T-helper 2 cell (primary cell): ENCODE results near the gene AGMO.

Experiments
- DNase-seq, 5 experiments: peaks; one replicate each; pipeline versions ENCODE4 v3.0.0 to v3.0.0-alpha.2; 2012 to 2022
- total RNA-seq, 2 donors: gene quantifications; one replicate each; lab custom pipeline; 2026; lab: John Stamatoyannopoulos, UW

The AGMO gene
- total RNA-seq, result 0 reads per million in 2 donors

DNA sequence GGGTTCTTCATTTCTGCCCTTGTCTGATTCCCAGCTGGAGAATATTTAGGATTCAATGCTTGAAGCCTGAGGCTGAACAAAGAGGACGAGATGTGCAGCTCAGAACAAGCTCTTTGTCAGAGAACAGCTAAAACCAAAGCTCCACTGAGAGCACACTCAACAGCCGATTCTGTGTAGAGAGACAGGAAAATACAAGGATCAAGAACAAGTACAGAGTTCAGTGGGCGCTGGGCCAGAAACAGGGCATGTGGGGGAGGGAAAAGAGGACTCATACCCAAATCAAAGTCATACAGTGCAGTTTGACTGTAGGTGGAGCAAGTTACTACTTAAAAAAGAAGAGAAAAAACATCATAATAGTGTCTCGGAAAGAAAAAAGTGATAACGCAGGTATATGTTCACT, at the start of gene AGMO:
TSS of gene AGMO (minus strand) at position 181 of the 400 bp plus-strand sequence.
- DNase-seq, result no peak

DNA sequence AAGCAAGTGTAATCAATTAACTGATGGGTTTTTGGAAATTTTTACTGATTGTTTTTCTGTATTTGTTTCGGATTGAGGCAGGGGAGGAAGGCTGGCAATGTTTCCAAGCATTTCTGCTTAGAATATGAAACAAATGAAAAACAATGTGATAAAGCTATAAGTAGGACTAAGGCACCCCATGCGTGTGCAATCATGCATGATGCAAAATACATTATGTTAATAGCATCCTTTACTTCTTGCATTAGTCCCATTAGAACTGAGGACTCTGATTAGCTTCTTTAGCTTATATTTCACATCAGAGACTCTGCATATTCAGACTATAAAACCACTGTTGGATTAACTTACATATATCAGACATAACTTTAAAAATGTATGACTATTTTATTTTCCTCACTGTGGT, 48.7 kb upstream of the AGMO start:
- DNase-seq, result no peak

DNA sequence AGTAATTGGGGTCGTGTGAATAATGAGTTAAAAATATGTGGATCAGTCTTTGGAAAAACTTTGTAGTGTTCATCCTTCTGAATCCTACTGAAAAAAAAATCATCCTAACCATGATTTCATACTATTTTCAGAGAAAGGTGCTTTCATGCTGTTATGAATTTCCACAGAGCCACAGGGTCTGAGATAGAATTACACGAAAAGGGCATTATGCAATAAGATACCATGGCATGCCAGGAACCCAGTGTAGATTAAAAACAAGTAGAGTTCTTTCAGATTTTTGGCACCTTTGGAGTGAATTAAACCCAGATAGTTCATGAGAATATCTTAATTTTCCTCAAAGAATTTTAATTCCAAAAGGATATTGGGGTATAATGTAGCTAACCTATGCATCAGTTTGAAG, 47.5 kb upstream of the AGMO start:
- no peak for DNase-seq

DNA sequence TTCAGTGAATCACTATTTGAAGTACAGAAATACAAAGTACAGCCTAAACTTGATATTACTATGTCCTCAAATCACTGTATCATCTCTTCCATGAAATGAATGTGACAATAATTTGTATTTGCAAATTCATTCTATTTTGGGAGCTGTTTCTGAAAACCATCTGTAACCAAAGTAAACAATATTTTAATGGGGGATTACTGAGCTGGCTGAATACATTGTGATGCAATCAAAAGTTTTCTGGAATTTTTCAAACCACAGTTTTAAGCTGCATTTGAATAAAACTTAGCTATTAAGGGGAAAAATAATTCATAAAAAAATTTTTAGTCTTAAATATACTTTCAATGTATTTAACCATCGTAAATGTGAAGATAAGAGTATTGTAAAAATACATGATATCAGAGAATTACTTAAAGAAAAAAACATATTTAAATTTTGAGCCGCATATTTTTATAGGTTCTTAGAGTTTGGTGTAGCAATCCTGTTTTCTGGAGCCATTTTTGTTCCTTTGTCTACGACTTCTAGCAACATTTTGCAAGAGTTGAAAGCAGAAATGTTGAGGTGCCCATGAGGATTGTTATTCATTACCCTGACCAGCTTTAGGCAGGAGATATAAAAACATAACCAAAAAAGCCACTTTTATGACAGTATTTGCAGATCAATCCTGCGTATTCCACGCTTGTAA, 45.9 kb upstream of the AGMO start:
- no peak for DNase-seq

DNA sequence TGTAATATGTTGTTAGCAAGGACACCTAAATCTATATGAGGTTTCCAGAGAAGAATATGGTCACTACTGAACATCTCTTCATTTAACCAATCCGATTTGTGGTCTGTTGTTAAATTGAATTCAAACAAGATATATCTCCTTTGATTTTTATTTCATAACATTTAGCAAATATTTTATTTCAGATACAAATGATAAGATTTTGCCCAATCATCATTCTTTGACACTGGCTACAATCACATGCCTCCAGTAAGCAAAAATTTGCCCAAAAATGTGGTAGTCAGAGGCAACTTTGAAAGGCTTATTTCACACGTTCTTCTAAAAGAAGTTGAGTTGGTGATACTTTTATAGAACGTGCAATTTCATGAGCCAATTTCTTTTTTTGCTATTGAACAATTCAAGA, 44.7 kb upstream of the AGMO start:
- no peak for DNase-seq

DNA sequence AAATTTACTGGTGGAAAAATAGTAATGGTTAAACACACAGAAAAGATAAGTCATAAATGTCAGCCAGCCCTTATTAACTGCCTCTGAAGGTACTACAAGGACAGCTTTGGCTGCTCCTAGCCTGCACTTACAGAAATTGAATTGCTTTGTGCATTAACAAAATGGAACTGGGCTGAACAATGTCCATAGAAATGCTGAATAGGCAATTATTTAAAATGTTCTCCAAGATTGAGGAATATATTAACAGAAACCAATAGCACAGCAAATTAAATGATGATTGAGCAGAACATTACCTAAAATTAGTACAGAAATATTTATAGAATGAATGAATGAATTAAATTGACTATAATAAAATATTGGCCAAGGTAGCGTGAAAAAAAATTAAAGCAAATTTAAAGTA, 42.4 kb upstream of the AGMO start:
- DNase-seq, result no peak

DNA sequence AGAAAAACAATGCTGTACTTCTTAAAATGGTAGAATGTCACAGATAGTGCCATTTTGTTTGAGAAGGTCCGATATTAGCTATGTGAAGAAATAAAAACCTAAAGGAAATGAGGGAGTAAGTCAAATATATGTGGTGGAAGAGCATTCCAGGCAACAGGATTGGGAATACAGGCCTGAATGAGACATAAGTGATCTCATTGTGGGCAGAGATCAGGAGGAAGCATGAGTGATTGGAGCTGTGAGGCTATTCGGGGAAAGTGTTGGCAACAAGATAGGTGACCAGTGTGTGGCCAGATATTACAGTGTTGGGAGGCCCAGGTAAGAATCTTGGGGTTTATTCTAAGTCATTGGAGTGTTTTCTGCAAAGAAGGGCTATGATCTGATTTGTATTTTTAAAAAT, 41.3 kb upstream of the AGMO start:
- no peak for DNase-seq

DNA sequence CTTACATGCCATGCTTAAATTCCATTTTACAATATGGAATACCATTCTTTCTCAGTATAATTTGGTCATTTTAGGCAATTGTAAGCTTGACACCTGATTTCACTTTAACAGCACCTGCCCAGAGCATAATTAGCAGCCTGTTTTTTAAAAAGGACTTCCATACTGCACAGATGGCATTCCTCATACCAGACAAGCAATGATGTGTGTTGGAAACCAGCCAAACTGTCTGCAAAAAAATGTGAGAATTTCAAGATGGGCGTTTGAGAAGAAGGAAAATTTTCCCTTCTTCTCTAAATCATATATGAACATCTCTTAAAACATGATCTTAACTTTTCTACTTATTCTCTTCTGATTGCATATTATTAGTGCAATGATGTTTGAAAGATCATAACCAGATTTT, 40.4 kb upstream of the AGMO start:
- DNase-seq, result no peak

DNA sequence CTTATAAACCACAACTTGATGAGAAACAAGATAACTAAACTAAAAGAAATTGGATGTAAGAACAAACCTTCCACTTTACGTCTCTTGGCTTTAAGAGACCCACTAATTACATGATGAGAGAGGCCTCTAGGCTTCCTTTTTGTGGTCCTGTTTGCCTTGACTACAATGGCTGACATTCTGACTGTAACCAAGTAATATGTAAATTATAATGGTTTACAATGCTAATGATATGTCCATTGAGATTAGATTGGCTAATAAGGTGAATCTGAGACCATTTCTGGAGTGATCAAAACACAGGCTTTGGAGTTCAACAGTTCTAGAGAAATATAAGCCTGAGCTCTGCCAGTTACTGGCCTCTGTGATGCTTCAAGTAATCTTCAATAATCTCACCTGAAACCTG, 39.4 kb upstream of the AGMO start:
- no peak for DNase-seq

DNA sequence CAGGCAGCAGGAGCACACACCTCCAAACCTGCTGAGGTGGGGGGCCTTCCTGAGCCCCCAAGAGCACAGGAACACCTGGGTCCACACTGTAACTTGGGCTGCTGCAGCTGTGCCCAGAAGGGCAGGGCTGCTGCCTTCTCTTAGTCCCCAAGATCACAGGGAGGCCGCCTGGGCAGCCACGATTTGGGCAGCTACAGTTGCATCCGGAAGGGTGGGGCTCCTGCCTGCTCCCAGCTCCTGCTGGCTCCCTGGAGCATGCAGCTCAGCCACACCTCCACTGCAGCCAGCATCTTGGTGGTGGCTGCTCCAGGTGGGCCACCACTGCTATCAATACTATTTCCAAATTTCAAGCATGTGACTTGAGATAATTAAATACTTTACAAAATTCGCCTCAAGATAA, 38.5 kb upstream of the AGMO start:
- no peak for DNase-seq

DNA sequence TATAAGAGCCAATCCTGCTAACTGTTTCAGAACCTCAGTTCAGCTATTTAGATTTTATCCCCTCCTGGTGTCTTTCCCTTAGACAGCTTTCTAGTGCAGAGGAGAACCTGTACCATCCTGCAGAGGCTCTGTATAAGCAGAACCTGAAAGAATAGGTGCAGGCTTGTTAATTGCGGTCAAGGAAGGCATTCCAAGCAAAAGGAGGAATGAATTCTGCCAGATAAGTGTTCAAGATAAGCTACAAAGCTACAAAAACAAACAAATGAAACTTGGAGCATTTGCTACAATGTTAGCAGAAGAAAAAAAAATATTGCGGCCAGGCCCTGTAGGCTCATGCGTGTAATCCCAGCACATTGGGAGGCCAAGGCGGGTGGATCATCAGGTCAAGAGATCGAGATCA, 32.6 kb upstream of the AGMO start:
- no peak for DNase-seq

DNA sequence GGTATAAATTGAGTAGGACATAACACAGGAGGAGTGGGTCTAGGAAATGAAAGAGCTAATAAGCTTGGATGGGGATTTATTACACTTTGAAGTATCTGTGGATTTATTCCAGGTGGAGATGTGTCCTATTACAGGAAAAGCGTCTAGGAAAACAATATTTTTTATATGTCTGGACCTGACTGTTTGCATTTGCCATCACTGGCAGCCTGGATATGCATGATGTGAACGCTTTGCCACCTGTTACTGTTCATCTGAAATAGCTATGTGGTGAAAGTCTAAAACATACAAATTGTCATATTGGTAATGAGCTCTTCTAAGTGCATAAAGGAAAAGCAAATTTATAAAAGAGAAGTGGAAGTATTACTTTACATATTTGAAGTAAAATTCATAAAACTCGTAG, 31.6 kb upstream of the AGMO start:
- DNase-seq, result no peak

DNA sequence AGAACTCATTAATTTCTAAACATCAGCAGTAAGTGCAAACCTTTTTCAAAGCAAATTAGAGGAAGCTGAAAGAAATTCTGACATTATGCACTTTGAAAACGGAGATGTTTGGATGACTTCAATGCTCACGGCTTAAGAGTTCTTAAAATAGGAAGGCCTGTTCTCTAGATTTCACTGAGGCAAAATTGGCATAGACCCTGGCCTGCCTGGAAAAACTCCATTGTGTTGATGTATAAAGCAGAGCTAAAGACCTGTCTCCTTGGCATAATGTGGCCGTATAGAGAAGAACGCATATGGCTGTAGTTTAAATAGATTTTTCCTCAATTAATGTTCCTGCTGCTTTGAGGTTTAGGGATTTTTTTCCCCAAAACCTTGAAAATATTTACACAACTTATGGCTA, 24.5 kb upstream of the AGMO start:
- DNase-seq, result no peak

DNA sequence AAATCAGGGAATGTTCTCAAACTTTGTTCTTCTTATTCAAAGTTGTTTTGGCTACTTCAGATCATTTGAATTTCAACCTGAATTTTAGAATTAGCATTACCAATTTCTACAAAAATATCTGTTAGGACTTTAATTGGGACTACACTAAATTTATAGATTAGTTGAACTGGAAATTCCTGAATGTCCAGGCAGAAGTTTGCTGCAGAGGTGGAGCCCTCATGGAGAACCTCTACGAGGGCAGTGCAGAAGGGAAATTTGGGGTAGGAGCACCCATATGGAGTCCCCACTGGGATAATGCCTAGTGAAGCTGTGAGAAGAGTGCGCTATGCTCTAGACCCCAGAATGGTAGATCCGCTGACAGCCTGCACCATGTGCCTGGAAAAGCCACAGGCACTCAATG, 22.8 kb upstream of the AGMO start:
- DNase-seq, result no peak

DNA sequence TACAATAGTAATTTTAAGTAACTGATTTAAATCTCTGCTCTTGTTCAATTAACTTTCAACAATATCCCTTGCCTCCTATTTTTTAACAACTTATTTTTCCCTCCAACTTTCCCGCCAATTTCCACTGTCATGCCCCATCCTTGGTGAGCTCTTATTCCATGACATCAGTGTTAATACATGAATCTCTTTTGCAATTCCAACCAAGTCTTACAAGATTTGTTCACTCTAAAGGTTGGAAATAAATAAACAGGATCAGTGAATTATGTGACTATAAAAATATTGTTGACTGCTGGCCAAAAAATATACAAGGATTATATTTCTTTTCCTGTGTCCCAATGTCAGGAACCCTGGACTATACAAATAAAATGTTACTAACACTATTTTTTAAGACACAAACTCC, 21.0 kb upstream of the AGMO start:
- no peak for DNase-seq

DNA sequence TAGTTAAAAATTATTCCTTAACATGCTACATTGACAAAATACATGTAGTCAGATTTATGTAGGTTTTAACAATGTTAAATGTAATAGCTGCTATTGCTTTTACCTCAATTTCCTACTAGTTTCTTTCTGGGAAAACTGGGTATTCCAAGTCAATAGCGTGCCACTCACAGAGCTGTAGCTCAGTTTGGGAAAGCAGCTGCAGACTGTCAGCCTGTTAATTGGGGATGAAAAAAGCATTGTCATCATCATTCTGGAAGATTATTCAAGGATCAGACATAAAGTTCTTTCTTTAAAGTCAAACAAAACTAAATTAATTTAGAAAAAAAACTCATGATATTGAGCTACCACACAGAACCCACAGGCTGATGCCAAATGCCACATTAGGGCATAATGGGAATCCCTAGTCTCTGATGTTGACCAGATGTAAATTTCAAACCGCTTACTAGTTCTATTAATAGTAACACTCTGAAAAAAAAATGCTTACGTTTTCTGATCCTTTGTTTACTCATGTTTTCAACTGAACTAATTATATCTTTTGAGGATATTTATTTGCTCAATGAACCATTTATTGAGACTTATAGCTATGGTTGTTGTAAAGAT, 19.6 kb upstream of the AGMO start:
- DNase-seq, result no peak

DNA sequence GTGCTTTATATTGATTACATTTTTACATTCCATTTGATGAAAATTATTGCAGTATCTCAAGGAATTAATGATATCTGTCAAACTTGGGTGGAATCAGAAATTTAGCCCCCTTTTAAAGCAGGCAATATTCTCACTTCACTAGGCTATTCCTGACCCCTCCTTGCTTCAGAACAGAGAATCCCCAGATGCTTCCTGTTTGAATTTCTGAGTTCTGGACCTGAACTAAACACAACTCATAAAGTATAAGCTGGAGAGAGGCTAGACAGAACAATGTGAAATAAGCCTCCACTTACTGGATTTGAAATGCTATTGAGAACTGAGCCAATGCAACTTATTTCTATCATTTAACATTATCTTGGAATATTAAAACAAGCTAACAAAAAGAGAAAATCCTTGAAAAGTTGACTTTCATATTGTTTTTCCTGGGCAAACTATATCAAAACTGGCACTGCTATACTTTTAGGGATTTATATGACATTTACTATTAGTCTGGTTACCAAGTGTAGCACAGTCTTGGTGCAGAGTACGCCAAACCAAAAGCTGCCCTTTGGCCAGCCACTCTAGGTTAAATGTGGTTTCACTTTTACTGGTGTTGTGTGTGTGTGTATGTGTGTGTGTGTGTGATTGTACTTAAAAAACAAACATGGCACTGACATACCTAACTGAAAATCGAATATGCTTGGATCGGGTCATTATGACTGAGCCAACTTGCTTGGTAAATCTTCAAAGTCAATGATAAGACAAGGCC, 19.0 kb upstream of the AGMO start:
- DNase-seq, result no peak

DNA sequence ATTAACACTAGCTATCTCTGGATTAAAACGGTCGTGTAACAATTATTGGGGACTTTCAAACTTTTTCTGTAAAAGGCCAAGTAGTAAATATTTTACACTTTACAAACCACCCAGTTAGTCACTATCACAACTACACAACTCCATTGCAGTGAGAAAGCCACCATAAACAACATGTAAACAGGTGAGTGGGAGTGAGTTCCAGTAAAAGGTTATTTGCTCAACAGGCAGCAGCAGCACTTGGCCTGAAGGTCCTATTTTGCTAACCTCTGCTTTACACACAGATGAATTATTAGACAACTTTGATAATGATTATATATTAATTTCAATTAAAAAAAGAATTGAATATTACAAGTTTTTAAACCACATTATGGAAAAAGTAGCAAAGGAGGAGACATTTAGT, 15.8 kb upstream of the AGMO start:
- DNase-seq, result no peak

DNA sequence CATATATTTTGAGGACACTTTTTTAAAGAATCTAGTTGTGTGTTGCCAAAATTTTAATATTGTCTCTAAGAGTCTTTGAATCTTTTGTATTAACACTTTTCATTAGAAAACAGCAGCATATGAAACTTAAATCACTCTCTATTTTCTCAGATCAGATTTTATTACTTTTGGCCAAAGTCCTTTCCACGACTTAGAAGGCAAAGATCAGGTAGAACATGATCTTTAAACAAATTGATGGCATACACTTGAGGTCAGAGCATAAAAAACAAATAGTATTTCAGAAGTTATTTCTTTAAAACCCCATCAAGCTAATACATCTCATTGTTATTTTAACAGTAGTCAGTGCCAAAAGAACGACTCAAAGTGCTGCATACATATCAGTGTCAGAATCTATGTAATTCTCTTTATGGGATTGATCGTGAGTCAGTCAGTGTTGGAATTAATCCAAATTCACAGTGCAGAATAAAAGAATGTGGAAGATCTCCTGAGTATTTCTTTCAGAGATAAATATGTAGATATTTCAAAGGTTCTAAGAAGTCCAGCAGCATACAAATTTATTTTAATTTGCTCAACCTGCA, 9.6 kb upstream of the AGMO start:
- no peak for DNase-seq

DNA sequence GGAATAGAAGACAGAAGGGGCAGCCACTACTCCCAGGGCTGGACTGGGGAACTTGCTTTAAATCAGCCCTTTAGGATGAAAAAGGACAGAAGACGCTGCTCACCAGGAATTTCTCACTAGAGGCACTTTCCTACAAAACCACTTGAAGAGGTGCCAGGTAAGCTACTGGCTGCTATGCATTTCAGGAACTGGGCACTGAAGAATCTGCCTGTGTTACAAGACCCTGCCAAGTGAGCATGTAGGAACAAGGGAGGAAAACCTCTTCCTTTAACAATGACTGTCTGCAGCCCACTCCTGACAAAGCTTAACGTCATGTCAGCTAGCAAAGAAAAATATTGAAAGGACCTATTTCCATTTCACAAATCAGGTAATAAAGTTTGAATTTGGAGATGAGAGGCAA, 5.8 kb upstream of the AGMO start:
- DNase-seq, result no peak

DNA sequence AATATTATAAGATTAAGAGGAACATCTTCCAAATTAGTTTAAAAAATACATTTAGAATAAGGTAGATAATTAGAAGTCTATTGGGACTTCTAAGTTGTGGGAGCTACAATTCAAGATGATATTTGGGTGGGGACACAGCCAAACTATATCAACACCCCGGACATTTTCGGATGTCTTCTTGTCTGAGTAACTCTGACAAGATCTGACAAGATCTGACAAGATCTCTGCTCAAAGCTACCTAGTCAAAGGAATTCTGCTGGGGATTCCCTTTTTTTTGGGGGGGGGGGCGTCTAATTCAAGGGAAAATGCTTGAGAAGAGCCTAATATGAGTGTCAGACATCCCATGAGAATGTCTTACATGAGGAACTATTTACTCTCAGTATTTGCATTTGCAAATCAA, 5.2 kb upstream of the AGMO start:
- DNase-seq, result no peak

DNA sequence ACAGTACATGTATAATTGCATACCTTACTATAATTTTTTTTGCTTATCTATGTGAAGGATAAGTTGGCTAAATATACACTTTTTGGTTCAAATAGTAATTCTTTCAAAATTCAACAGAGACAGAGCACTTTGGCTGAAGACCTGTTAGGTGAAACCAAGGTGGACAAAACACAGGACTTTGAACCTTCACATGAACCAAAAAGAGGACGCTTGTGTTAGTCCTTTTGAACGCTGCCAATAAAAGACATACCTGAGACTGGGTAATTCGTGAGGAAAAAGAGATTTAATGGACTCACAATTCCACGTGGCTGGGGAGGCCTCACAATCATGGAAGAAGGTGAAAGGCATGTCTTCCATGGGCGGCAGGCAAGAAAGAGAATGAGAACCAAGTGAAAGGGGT, 4.7 kb upstream of the AGMO start:
- DNase-seq, result no peak

DNA sequence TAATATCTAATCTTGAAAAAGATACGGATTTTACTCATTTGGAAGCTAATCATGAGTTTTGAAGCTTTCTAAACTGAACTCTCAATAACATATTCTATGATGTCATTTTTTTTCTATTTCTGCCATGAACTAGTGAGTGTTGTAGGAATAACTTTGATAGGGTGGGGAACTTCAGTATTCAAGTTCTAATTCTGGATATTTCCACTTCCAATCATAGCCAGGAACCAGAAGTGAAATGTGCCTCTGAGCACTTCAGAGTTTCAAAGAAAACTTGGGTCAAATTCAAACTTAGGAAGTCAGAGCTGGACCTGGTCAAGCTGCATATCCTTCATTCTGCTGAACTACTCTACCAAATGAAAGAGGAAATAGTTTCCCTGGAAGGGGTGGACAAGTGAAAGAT, 847 bp downstream of the AGMO start:
- no peak for DNase-seq

DNA sequence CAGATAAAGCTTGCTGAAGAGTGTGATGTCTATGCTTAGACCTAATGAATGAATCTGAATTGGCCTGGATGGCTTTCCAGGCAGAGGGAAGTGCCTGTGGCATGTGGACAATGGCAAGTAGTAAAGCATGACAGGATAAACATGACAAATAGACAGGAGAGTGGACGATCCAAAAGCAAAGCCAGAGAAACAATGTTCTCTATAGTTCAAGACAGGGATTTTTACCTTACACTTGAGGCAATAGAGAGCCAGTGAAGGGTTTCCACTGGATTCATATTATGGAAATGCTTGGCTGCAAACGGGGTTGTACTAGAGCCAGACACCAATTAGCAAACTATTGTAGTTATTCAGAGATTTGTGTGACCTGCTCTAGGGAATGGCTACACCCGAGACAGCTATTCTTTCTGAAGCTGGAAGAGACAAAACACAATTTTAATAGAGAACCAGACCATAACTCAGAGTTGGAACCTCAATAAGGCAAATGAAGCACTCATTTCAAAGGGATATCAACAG, 2.3 kb downstream of the AGMO start:
- DNase-seq, result no peak
